Vagina (tissue), 2 donors: ENCODE data around the gene WWOX. TPM values are rescaled to one million over a fixed set of nuclear protein-coding genes. Genes with fewer than 3 reads are reported as not detected.
A peak's percentile ranks its signal among the peaks of the same experiment; 100 is the strongest.

Source experiments
- DNase-seq, 2 donors: peaks; one replicate each; pipeline ENCODE4 v3.0.0-alpha.2; 2017; ENCODE audit errors: extremely low spot score in 2 of 2
- H3K27ac ChIP-seq: fragments of 200-600 bp; sonication (generic); one replicate; pipeline ENCODE4 v1.5.1; 2019
- H3K27me3 ChIP-seq: fragments of 200-600 bp; sonication (generic); one replicate; pipeline ENCODE4 v1.5.1; 2019
- H3K36me3 ChIP-seq, 2 donors: fragments of 200-600 bp; sonication (generic); one replicate each; pipeline ENCODE4 v1.5.1; 2017 to 2019
- H3K4me1 ChIP-seq: fragments of 200-600 bp; sonication (generic); one replicate; pipeline ENCODE4 v1.5.1; 2019
- H3K4me3 ChIP-seq, 2 donors: fragments of 200-600 bp; sonication (generic); 1 replicate in 1 of 2; 2 replicates in 1 of 2; pipeline ENCODE4 v1.5.1; 2016 to 2019
- H3K9me3 ChIP-seq: fragments of 200-600 bp; sonication (generic); one replicate; pipeline ENCODE4 v1.5.1; 2019
- POLR2A ChIP-seq, 2 donors: fragments of 450-650 bp; IDR thresholded peaks; one replicate each; pipeline ENCODE4 v1.6.1; 2017; ENCODE audit warnings: antibody characterized with exemption in 2 of 2, mild to moderate bottlenecking in 2 of 2, moderate library complexity in 2 of 2
- POLR2AphosphoS5 ChIP-seq, 2 donors: sonication (generic); formaldehyde crosslinking; IDR thresholded peaks; one replicate each; pipeline ENCODE4 v1.9.0; 2017; ENCODE audit warnings: antibody characterized with exemption in 2 of 2, mild to moderate bottlenecking in 2 of 2, low read depth in 1 of 2; ENCODE audit not compliant: insufficient read depth in 1 of 2
- intact Hi-C: fragments of 100-400 bp; cut with DNase I; formaldehyde crosslinking; loops from one replicate; pipeline ENCODE4 v1.15.1; 2023
- total RNA-seq: library from RNA; depleted of rRNA; stranded (reverse); fragments of >200 nt; gene quantifications from one replicate; pipeline ENCODE4 v1.2.3, GENCODE V29; 2016
- TF ChIP-seq, protein P1 (sequence below), 3 experiments: fragments of 450-650 bp in 2 of 3; fragments of 200-600 bp in 1 of 3; sonication (generic) in 1 of 3; IDR thresholded peaks; one replicate each; pipeline ENCODE4 v1.5.1; 2017 to 2019; ENCODE audit warnings: antibody characterized with exemption in 3 of 3, mild to moderate bottlenecking in 2 of 3, moderate library complexity in 2 of 3

Gene WWOX
- total RNA-seq, 1 donor from 2014 or later = 33.1 TPM

DNA sequence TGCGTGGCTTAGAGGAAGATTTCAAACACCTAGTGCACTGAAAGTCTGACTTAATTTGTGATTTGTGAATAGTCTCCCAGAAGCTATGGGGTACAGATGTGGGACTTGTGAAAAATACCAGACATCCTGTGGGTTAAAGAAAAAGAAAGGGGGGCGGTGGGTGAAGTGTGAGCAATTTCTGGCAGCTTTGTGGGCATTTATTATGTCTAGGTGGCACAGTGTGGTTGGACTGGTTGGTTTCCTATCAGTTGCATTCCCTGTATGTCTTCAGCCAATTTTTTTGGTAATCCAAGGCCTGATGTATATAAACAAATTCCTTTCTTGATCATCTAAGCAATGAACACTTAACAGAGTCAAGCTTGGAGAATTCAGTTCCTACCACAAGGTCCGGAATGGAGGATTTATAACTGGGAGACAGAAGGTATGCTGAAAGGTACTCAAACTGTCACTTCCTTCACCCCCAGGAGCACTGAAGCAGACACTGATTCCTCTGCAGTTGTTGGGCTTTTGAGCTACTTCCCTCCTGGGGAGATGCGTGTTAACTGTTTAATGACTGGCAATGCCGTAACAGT lies 211.6 kb downstream of the WWOX start:
- intact Hi-C loops = no loop called here
- H3K4me3 ChIP-seq = no peak overlapping the region
- TF ChIP-seq POLR2A (IDR thresholded peaks at IDR 0.05) (no peak), POLR2AphosphoS5 (IDR thresholded peaks at IDR 0.05; ENCODE audit: insufficient read depth in 1 of 2, low read depth in 1 of 2) (no peak)
- TF ChIP-seq, protein P1, sequence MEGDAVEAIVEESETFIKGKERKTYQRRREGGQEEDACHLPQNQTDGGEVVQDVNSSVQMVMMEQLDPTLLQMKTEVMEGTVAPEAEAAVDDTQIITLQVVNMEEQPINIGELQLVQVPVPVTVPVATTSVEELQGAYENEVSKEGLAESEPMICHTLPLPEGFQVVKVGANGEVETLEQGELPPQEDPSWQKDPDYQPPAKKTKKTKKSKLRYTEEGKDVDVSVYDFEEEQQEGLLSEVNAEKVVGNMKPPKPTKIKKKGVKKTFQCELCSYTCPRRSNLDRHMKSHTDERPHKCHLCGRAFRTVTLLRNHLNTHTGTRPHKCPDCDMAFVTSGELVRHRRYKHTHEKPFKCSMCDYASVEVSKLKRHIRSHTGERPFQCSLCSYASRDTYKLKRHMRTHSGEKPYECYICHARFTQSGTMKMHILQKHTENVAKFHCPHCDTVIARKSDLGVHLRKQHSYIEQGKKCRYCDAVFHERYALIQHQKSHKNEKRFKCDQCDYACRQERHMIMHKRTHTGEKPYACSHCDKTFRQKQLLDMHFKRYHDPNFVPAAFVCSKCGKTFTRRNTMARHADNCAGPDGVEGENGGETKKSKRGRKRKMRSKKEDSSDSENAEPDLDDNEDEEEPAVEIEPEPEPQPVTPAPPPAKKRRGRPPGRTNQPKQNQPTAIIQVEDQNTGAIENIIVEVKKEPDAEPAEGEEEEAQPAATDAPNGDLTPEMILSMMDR (IDR thresholded peaks at IDR 0.05) = no peak
- H3K9me3 ChIP-seq = no peaks in the 10 kb centered on the region
- H3K4me1 ChIP-seq = no peaks in the 10 kb centered on the region
- no peak for DNase-seq
- H3K27me3 ChIP-seq = no peaks in the 10 kb centered on the region
- H3K36me3 ChIP-seq = no peaks in the 10 kb centered on the region
- no peak overlapping the region for H3K27ac ChIP-seq

DNA sequence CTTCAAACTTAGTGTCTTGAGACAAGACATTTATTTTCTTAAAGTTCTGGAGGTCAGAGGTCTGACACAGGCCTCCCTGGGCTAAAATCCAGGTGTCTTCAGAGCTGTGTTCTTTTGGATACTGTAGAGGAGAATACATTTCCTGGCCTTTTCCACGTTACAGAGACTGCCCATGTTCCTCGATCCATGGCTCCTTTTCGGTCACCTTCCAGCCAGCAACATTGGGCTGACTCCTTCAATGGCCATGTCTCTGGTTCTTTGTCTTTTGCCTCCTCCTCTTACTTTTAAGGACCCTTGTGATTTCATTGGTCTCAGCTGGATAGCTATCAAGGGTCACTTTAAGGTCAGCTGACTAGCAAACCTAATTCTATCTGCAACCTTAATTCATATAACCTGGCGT lies 212.4 kb downstream of the WWOX start:
- Histone ChIP-seq H3K4me1 (no peaks in the 10 kb centered on the region), H3K36me3 (no peaks in the 10 kb centered on the region), H3K4me3 (no peak overlapping the region), H3K27me3 (no peaks in the 10 kb centered on the region), H3K9me3 (no peaks in the 10 kb centered on the region), H3K27ac (no peak overlapping the region)
- no peak for DNase-seq
- intact Hi-C loops = no loop called here
- TF ChIP-seq POLR2A (IDR thresholded peaks at IDR 0.05) (no peak), POLR2AphosphoS5 (IDR thresholded peaks at IDR 0.05; ENCODE audit: insufficient read depth in 1 of 2, low read depth in 1 of 2) (no peak)

DNA sequence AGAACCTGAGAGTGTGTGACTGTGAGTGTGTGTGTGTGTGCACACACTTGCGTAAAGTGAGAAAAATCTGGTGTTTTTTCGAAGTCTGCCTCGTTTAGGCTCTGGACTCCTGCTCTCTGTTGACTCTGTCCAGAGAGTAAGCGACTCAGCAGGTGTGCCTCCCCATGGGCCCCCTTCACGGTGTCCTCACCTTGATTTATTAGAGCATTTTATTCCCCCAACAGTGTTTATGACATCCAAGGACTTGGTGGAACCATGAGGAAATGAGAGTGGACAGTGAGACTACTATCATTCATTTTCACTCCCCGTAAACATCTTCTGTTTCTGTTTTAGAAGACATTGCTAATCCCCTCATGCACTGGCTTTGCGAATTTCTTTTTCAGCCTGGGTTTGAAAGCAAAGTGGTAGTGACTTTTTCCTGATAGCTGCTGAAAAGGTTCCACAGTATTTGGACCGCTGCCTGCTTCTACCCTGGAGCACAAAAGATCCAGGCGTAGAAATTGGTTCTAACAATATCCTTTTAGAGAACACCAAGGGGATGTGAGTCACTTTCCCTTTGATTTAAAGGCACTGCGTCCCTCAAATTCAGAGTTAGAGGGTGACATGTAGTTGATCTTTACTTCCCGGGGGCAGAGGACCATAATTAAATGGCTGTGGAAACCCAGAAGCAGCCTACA lies 218.2 kb downstream of the WWOX start:
- no peak overlapping the region for H3K4me3 ChIP-seq
- H3K27ac ChIP-seq = no peak overlapping the region
- intact Hi-C loops = no loop called here
- H3K27me3 ChIP-seq = no peaks in the 10 kb centered on the region
- peak in 1 of 2 donors; percentile 37 for DNase-seq
- H3K36me3 ChIP-seq = no peaks in the 10 kb centered on the region
- TF ChIP-seq POLR2AphosphoS5 (IDR thresholded peaks at IDR 0.05; ENCODE audit: insufficient read depth in 1 of 2, low read depth in 1 of 2) = no peak
- TF ChIP-seq, protein P1 (IDR thresholded peaks at IDR 0.05) = no peak
- TF ChIP-seq POLR2A (IDR thresholded peaks at IDR 0.05) = no peak
- H3K4me1 ChIP-seq = no peaks in the 10 kb centered on the region
- H3K9me3 ChIP-seq = no peaks in the 10 kb centered on the region

DNA sequence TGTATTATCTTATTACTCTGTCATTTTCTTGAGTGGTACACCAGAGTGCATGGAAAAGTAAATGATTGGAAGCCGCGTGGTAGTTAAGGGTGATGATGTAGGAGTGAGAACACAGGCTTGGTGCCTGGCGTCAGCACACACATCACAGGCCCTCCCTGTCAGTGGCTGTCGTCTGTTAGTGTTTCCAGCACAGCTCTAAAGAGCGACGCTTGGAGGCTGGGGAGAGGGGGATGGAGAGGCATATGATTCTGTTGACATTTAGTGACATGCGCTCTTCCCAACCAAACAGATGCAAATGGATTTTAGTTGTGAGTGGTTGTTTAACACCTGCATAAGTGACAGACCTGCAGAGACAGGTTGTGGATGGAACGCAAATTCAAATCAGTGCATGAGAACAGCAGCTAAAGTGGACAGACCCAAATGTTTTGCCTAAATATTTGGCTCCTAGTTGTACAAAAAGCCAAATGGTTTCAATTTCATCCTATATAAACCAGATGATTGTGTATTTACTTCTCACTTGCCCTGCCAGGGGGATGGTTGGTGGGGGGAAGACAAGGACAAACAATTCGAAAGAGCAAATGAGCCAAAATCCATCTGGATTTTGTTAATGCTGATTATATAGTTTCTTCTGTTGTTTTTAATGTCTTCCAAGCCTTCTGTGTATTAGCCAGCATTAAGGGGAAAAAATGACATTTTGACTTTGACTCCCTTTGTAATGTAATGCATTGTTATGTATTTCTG lies 222.3 kb downstream of the WWOX start:
- Histone ChIP-seq H3K9me3 (no peaks in the 10 kb centered on the region), H3K36me3 (no peaks in the 10 kb centered on the region), H3K4me3 (no peak overlapping the region), H3K27me3 (no peaks in the 10 kb centered on the region), H3K27ac (no peak overlapping the region), H3K4me1 (no peaks in the 10 kb centered on the region)
- peak in 1 of 2 donors; percentile 29 for DNase-seq
- no peak for TF ChIP-seq POLR2AphosphoS5 (IDR thresholded peaks at IDR 0.05; ENCODE audit: insufficient read depth in 1 of 2, low read depth in 1 of 2)
- intact Hi-C loops = no loop called here

DNA sequence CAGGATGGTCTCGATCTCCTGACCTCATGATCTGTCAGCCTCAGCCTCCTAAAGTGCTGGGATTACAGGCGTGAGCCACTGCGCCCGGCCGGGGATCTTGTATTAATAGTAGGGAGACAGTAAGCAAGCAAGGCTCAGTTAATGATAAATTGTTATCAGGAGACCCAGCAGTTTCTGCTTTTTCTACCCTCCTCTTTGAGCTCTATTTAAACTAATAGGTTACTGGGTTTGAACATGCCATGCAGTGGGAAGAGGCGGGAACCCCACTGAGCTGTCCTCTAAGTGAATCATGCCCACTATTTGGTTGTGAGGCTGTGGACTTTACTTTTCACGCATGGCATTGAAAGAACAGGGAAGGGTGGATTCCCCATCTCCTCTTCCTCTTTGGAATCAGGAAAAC lies 223.9 kb downstream of the WWOX start:
- TF ChIP-seq POLR2A (IDR thresholded peaks at IDR 0.05) = no peak
- TF ChIP-seq, protein P1 (IDR thresholded peaks at IDR 0.05) = no peak
- TF ChIP-seq POLR2AphosphoS5 (IDR thresholded peaks at IDR 0.05; ENCODE audit: insufficient read depth in 1 of 2, low read depth in 1 of 2) = no peak

More for the DNA sequence above, 223.9 kb downstream of the WWOX start:
- no peak overlapping the region for H3K4me3 ChIP-seq
- H3K9me3 ChIP-seq = no peaks in the 10 kb centered on the region
- H3K27me3 ChIP-seq = no peaks in the 10 kb centered on the region
- H3K27ac ChIP-seq = no peak overlapping the region
- no peaks in the 10 kb centered on the region for H3K4me1 ChIP-seq
- H3K36me3 ChIP-seq = no peaks in the 10 kb centered on the region
- peak in 1 of 2 donors; percentile 18 for DNase-seq
- intact Hi-C loops = no loop called here
